ENCODE data around the gene LRATD1. TPM values are rescaled to one million over a fixed set of nuclear protein-coding genes. Genes with fewer than 3 reads are reported as not detected.

Gene LRATD1
- total and polyA plus RNA-seq, 5 donors from 2014 or later: not detected

- H3K4me1 Mint-ChIP-seq: no peaks in the 10 kb centered on the region
- Histone ChIP-seq H3K4me3 (ENCODE audit: low read depth, low read length) (no peak overlapping the region), H3K9me3 (ENCODE audit: control insufficient read depth in 2 of 2, low read length in 2 of 2) (no peaks in the 10 kb centered on the region), H3K27ac (ENCODE audit: insufficient read depth, low read length, poor library complexity, severe bottlenecking) (no peak overlapping the region), H3K4me1 (ENCODE audit: control insufficient read depth, insufficient read depth, low read length, poor library complexity, severe bottlenecking) (no peaks in the 10 kb centered on the region), H3K27me3 (ENCODE audit: control insufficient read depth, insufficient read depth, low read length) (no peaks in the 10 kb centered on the region), H3K36me3 (ENCODE audit: control insufficient read depth, insufficient read depth, low read length) (no peaks in the 10 kb centered on the region)
- H3K36me3 Mint-ChIP-seq: no peaks in the 10 kb centered on the region
- ATAC-seq (ENCODE audit: low read depth in 2 of 2) (no peak), DNase-seq (no peak)
- peaks cover 0 to 4% (median 1%) of the 10 kb centered on the region in 7 donors for H3K9me3 Mint-ChIP-seq
- H3K4me3 Mint-ChIP-seq: no peak overlapping the region
- H3K27me3 Mint-ChIP-seq: no peaks in the 10 kb centered on the region
- no peak overlapping the region for H3K27ac Mint-ChIP-seq
Measured at GRCh38 chr2:14677039-14677438, 44.5 kb downstream of the LRATD1 start.

GRCh38 chr2:14678761-14679160, 46.2 kb downstream of the LRATD1 start:
- H3K4me1 ChIP-seq (ENCODE audit: control insufficient read depth, insufficient read depth, low read length, poor library complexity, severe bottlenecking): no peaks in the 10 kb centered on the region
- DNase-seq (no peak), ATAC-seq (ENCODE audit: low read depth in 2 of 2) (no peak)
- H3K4me3 ChIP-seq (ENCODE audit: low read depth, low read length): no peak overlapping the region
- H3K27me3 Mint-ChIP-seq: no peaks in the 10 kb centered on the region
- no peak overlapping the region for H3K4me3 Mint-ChIP-seq
- peaks cover 0 to 4% (median 1%) of the 10 kb centered on the region in 7 donors for H3K9me3 Mint-ChIP-seq
- no peaks in the 10 kb centered on the region for H3K4me1 Mint-ChIP-seq
- no peaks in the 10 kb centered on the region for H3K36me3 ChIP-seq (ENCODE audit: control insufficient read depth, insufficient read depth, low read length)
- H3K9me3 ChIP-seq (ENCODE audit: control insufficient read depth in 2 of 2, low read length in 2 of 2): no peaks in the 10 kb centered on the region
- no peak overlapping the region for H3K27ac Mint-ChIP-seq
- H3K36me3 Mint-ChIP-seq: no peaks in the 10 kb centered on the region
- H3K27me3 ChIP-seq (ENCODE audit: control insufficient read depth, insufficient read depth, low read length): no peaks in the 10 kb centered on the region
- H3K27ac ChIP-seq (ENCODE audit: insufficient read depth, low read length, poor library complexity, severe bottlenecking): no peak overlapping the region

GRCh38 chr2:14681608-14682007, 49.1 kb downstream of the LRATD1 start:
- Histone ChIP-seq H3K36me3 (ENCODE audit: control insufficient read depth, insufficient read depth, low read length) (no peaks in the 10 kb centered on the region), H3K4me1 (ENCODE audit: control insufficient read depth, insufficient read depth, low read length, poor library complexity, severe bottlenecking) (no peaks in the 10 kb centered on the region), H3K9me3 (ENCODE audit: control insufficient read depth in 2 of 2, low read length in 2 of 2) (no peaks in the 10 kb centered on the region), H3K27ac (ENCODE audit: insufficient read depth, low read length, poor library complexity, severe bottlenecking) (no peak overlapping the region), H3K4me3 (ENCODE audit: low read depth, low read length) (no peak overlapping the region), H3K27me3 (ENCODE audit: control insufficient read depth, insufficient read depth, low read length) (no peaks in the 10 kb centered on the region)
- H3K27ac Mint-ChIP-seq: no peak overlapping the region
- H3K36me3 Mint-ChIP-seq: no peaks in the 10 kb centered on the region
- no peaks in the 10 kb centered on the region for H3K4me1 Mint-ChIP-seq
- no peak for DNase-seq
- no peaks in the 10 kb centered on the region for H3K27me3 Mint-ChIP-seq
- no peak overlapping the region for H3K4me3 Mint-ChIP-seq
- no peak for ATAC-seq (ENCODE audit: low read depth in 2 of 2)
- H3K9me3 Mint-ChIP-seq: peaks cover 0 to 8% (median 2%) of the 10 kb centered on the region in 7 donors
